ELR (cell line): Measurements from ENCODE around the gene GSK3B.
A peak's percentile ranks its signal among the peaks of the same experiment; 100 is the strongest.

Source experiments
- DNase-seq: peaks from one replicate; pipeline ENCODE4 v3.0.0-alpha.2; 2015; ENCODE audit warnings: low read depth

GSK3B gene

DNA sequence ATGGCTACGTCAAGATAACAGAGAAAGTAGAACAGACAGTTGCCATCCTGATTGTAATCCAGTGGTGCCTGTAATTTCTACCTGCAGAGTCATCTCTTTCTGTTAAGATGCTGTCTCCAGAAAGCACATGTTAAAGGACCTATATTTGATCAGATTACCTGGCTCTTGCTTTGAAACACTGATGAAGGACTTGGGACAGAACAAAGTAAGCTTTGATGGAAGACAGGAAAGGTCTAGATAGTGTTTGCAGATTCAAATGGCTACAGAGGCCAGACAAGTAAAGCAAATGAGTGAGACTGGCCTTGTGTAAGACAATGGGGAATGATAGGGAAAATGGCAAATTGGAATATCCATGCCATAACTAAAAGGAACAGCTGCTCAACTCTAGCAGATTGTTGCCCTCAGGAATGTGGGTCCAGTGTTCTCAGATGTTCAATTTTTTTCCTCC lies 1.8 kb upstream of the GSK3B start:
- DNase-seq = no peak

GRCh38 chr3:120095226-120095978 lies 1.2 kb upstream of the GSK3B start:
- peak; percentile 97 for DNase-seq

GRCh38 chr3:120094776-120095225 lies 554 bp upstream of the GSK3B start:
- DNase-seq = peak; percentile 100

- peak; percentile 92 for DNase-seq
Measured at GRCh38 chr3:120093119-120093910, 932 bp downstream of the GSK3B start.

GRCh38 chr3:120092474-120092873 lies 1.8 kb downstream of the GSK3B start:
- peak; percentile 28 for DNase-seq

DNA sequence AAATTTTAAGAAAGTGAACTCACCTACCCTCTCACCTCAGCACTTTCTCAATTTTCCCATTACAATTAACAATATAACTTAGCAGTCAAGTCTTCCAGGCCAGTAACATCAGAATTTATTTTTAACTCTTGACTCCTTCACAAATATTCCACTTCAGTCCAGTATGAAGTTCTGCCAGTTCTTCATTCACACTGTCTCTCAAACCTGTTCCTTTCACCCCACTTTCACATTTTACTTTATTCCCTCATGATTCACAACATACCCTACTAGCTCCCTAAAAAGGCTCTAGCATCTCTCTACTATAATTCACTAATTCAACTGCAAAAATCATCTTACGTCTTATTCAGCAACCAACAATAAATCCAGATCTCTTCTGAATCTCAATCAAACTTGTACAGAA lies 3.8 kb downstream of the GSK3B start:
- DNase-seq = no peak

DNA sequence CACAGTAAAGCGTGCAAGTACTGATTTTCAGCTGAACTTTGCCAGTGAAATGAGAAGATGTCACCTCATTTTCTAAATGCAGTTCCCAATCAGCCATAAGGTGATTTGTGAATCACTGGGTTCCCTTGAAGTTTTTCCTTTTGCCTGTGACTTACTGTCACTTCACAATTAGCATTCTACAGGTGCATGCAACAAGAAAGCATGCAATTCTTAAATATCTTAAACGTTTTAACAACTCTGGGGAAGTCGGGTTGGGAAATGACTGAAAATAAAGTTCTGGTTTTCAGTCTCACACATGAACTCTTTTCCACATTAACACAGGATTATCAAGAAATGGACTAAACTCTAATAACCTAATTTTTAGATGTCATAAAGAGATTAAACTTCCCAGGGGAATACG lies 5.2 kb downstream of the GSK3B start:
- no peak for DNase-seq

GRCh38 chr3:120088622-120089021 lies 5.6 kb downstream of the GSK3B start:
- no peak for DNase-seq

DNA sequence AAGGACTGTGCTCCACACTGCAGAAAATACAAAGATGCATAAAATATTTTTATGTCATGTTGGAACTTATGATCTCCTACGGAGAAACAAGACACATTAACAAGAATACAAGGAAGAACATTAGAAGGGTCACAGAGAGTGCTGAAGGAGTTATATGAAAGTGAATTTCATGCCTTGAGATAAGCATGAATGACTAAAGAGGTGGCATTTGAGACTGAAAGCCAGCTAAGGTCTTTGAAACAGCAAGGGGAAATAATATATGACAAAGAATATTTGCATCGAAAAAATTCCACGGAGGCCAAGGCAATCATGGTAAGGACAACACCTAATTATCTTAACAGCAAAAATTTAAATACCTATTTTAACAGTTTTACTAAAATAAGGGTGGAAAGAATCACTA lies 12.5 kb downstream of the GSK3B start:
- DNase-seq = no peak

DNA sequence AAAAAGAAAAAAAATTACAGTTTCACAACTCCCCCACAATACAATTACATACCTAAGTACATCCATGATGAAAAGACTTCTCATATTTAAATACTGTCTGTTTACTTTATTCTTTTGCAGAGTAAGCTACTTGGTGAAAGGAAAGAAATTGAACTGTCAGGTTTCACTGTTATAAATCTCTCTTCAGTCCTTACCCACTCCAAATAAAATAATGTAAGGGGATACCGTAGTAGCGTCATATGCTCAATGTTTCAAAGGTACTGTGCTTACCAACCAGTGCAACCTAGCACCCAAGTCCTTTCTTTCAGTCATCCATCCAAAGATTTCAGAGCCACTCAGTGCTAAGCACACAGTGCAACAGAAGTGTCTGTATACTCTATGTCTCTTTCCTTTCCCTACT lies 13.4 kb downstream of the GSK3B start:
- no peak for DNase-seq

DNA sequence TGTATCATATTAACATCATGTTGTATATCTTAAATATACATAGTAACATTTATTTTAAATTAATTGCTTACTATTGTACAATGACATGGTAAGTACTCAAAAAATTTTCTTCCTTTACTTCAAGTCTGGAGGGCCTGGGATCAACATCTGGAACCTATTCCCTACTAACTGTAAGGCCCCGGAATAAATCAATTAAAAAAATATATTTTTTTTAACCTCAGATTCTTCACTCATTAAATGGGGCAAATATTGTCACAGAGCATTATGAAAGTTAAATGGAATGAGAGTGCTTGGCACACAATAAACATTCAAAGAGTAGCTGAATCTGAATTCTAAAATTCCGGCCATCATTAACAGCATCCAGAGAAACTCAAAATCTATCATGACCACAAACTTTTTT lies 16.5 kb downstream of the GSK3B start:
- no peak for DNase-seq

DNA sequence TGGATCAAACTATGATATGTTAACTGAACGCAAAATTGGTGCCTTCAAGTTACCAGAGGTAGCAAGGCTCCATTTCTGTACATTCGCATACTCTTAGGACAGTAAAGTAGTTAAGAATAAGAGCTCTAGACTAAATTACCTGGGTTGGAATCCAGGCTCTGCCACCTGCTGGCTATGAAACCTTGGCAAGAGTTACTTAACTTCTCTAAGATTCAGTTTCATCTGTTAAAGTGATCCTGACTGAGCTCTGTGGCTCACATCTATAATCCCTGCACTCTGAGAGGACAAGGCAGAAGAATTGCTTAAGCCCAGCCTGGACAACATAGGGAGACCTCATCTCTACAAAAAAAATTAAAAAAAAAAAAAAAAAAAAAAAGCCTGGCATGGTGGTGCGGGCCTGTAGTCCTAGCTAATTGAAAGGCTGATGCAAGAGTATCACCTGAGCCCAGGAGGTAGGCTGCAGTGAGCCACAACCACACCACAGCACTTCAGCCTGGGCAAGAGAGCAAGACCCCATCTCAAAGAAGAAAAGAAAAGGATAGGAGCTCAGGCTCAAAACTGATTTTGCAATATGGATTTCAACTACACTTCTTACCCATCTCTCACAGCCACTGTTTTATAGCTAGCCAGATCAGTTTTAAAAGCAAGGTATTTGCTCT lies 21.3 kb downstream of the GSK3B start:
- DNase-seq = no peak

GRCh38 chr3:120071259-120071658 lies 23.0 kb downstream of the GSK3B start:
- no peak for DNase-seq

- no peak for DNase-seq
Measured at GRCh38 chr3:120070263-120070981, 23.8 kb downstream of the GSK3B start.

DNA sequence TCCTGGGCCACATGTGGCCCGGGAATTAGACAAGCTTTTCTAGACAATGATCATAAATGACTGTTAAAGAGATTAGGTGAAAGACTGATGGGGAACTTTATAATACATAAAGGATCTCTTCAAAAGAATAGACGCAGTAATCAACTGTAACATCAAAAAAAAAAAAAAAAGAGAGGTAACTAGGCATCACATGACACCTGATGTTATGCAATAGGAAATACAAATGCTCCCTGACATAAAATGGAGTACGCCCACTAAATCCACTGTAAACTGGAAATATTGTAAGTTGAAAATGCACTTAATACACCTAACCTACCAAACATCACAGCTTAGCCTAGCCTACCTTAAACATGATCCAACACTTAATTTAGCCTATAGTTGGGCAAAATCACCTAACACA lies 27.2 kb downstream of the GSK3B start:
- no peak for DNase-seq

DNA sequence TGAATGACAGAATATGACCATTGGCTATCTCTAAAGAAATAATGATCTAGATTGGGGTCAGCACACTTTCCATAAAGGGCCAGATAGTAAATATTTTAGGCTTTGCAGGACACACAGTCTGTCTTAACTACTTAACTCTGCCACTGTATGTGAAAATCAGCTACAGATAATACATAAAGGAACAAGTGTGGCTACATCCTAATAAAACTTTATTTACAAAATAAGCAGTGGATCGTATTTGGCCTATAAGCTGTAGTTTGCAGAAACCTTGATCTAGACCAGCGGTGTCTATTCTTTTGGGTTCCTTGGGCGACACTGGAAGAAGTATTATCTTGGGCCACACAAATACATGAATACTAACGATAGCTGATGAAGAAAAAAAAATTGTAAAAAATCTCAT lies 27.6 kb downstream of the GSK3B start:
- no peak for DNase-seq

GRCh38 chr3:120064641-120065040 lies 29.6 kb downstream of the GSK3B start:
- DNase-seq = no peak

- peak; percentile 7 for DNase-seq
Measured at GRCh38 chr3:120062474-120062873, 31.8 kb downstream of the GSK3B start.

GRCh38 chr3:120059081-120059864 lies 35.0 kb downstream of the GSK3B start:
- no peak for DNase-seq

- no peak for DNase-seq
Measured at GRCh38 chr3:120057626-120058025, 36.6 kb downstream of the GSK3B start.

DNA sequence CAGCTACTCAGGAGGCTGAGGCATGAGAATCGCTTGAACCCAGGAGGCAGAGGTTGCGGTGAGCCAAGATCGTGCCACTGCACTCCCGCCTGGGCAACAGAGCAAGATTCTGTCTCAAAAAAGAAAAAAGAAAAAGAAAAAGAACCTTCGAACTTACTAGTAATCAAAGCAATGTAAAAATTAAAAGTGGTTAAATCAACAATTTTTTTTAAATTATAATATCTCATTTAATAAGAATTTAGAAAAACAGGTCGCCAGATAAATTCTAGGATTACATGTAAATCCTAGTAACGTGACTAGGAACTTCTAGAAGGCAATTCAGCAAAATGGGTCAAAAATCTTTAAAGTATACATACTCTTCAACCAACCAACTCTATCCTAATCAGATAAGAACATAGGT lies 37.2 kb downstream of the GSK3B start:
- no peak for DNase-seq
